ENCODE results near the gene PARVA.

GRCh38 chr11:12409621-12410005, 32.2 kb downstream of the PARVA start:
- TF ChIP-seq POLR2A (IDR thresholded peaks at IDR 0.05) = no peak
- TF ChIP-seq, protein P1, sequence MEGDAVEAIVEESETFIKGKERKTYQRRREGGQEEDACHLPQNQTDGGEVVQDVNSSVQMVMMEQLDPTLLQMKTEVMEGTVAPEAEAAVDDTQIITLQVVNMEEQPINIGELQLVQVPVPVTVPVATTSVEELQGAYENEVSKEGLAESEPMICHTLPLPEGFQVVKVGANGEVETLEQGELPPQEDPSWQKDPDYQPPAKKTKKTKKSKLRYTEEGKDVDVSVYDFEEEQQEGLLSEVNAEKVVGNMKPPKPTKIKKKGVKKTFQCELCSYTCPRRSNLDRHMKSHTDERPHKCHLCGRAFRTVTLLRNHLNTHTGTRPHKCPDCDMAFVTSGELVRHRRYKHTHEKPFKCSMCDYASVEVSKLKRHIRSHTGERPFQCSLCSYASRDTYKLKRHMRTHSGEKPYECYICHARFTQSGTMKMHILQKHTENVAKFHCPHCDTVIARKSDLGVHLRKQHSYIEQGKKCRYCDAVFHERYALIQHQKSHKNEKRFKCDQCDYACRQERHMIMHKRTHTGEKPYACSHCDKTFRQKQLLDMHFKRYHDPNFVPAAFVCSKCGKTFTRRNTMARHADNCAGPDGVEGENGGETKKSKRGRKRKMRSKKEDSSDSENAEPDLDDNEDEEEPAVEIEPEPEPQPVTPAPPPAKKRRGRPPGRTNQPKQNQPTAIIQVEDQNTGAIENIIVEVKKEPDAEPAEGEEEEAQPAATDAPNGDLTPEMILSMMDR (IDR thresholded peaks at IDR 0.05) = no peak

All from stomach (tissue), 4 donors.